ENCODE measurements around the gene DSCAM. TPM values are rescaled to one million over a fixed set of nuclear protein-coding genes. Genes with fewer than 3 reads are reported as not detected.

DSCAM gene
- total and polyA plus RNA-seq, 2 donors (not counting 1 experiment from before 2014, with no cell fraction given): under 0.01 to 0.01 TPM

- Histone ChIP-seq H3K4me2 (ENCODE audit: extremely low read depth, insufficient read depth, low read length) (no peak overlapping the region), H3K4me1 (ENCODE audit: control insufficient read depth, extremely low read depth, insufficient read depth, low read length) (no peaks in the 10 kb centered on the region), H3K27ac (ENCODE audit: insufficient read depth, low read length) (no peak overlapping the region), H3K9ac (ENCODE audit: insufficient read depth, low read length) (no peak overlapping the region), H3K4me3 (replicated peaks in 1 of 4; ENCODE audit: control extremely low read depth in 1 of 4, insufficient read depth in 1 of 4, low read depth in 3 of 4, low read length in 4 of 4) (no peak overlapping the region), H3K79me2 (ENCODE audit: control insufficient read depth, insufficient read depth, low read length) (no peaks in the 10 kb centered on the region), H4K20me1 (ENCODE audit: control insufficient read depth, extremely low read depth, insufficient read depth, low read length) (no peaks in the 10 kb centered on the region), H3K36me3 (ENCODE audit: control insufficient read depth, insufficient read depth, low read length) (no peaks in the 10 kb centered on the region), H2AFZ (ENCODE audit: low read length) (no peak overlapping the region), H3K9me3 (ENCODE audit: control insufficient read depth, insufficient read depth, low read depth, low read length) (no peaks in the 10 kb centered on the region), H3K27me3 (ENCODE audit: control insufficient read depth, insufficient read depth, low read length) (no peaks in the 10 kb centered on the region)
- TF ChIP-seq, protein P1, sequence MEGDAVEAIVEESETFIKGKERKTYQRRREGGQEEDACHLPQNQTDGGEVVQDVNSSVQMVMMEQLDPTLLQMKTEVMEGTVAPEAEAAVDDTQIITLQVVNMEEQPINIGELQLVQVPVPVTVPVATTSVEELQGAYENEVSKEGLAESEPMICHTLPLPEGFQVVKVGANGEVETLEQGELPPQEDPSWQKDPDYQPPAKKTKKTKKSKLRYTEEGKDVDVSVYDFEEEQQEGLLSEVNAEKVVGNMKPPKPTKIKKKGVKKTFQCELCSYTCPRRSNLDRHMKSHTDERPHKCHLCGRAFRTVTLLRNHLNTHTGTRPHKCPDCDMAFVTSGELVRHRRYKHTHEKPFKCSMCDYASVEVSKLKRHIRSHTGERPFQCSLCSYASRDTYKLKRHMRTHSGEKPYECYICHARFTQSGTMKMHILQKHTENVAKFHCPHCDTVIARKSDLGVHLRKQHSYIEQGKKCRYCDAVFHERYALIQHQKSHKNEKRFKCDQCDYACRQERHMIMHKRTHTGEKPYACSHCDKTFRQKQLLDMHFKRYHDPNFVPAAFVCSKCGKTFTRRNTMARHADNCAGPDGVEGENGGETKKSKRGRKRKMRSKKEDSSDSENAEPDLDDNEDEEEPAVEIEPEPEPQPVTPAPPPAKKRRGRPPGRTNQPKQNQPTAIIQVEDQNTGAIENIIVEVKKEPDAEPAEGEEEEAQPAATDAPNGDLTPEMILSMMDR (conservative IDR thresholded peaks at IDR 0.05 in 1 of 2, IDR thresholded peaks at IDR 0.05 in 1 of 2; ENCODE audit: low read depth in 1 of 2, low read length in 2 of 2): no peak
- no peak for TF ChIP-seq EZH2 (IDR thresholded peaks at IDR 0.05; ENCODE audit: low read length, missing control alignments)
- DNase-seq (ENCODE audit: low read depth in 2 of 2): no peak
Observed at GRCh38 chr21:39971956-39972355, 875.0 kb downstream of the DSCAM start.

DNA sequence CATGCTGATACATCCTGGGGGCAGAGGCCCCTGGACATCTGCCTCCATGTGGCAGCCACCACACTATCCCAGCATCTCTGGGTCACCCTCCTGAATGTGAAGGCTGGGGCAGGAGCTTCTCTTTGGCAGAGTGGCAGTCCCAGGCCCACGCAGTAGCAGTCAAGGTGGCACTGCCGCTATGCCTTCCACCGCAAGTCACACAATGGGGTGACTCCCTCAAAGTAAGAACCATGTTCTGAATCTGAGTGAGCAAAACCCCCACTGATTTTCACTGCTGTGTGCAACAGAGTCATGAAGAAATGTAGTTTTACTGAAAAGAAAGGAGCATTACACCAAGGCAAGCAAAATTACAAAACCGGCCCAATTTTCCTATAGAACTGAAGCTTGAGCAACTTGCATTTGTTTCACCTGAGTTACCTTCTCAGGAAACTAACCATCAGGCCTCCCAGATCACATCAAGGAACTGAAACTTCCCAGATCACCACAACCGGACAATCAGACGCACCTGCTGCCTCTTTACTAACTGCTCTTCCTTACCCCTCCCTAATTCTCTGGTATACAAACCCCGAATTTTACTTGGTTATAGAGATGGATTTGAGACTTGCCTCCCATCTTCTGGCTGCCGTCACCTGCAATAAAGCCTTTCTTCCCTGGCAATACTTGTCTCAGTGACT lies 877.1 kb downstream of the DSCAM start:
- Histone ChIP-seq H3K27ac (ENCODE audit: insufficient read depth, low read length) (no peak overlapping the region), H3K27me3 (ENCODE audit: control insufficient read depth, insufficient read depth, low read length) (no peaks in the 10 kb centered on the region), H3K9me3 (ENCODE audit: control insufficient read depth, insufficient read depth, low read depth, low read length) (no peaks in the 10 kb centered on the region), H3K36me3 (ENCODE audit: control insufficient read depth, insufficient read depth, low read length) (no peaks in the 10 kb centered on the region), H2AFZ (ENCODE audit: low read length) (no peak overlapping the region), H3K4me2 (ENCODE audit: extremely low read depth, insufficient read depth, low read length) (no peak overlapping the region), H3K4me3 (replicated peaks in 1 of 4; ENCODE audit: control extremely low read depth in 1 of 4, insufficient read depth in 1 of 4, low read depth in 3 of 4, low read length in 4 of 4) (no peak overlapping the region), H3K79me2 (ENCODE audit: control insufficient read depth, insufficient read depth, low read length) (no peaks in the 10 kb centered on the region), H4K20me1 (ENCODE audit: control insufficient read depth, extremely low read depth, insufficient read depth, low read length) (no peaks in the 10 kb centered on the region), H3K9ac (ENCODE audit: insufficient read depth, low read length) (no peak overlapping the region), H3K4me1 (ENCODE audit: control insufficient read depth, extremely low read depth, insufficient read depth, low read length) (no peaks in the 10 kb centered on the region)
- no peak for DNase-seq (ENCODE audit: low read depth in 2 of 2)
- TF ChIP-seq EZH2 (IDR thresholded peaks at IDR 0.05; ENCODE audit: low read length, missing control alignments): no peak
- TF ChIP-seq, protein P1 (conservative IDR thresholded peaks at IDR 0.05 in 1 of 2, IDR thresholded peaks at IDR 0.05 in 1 of 2; ENCODE audit: low read depth in 1 of 2, low read length in 2 of 2): no peak

DNA sequence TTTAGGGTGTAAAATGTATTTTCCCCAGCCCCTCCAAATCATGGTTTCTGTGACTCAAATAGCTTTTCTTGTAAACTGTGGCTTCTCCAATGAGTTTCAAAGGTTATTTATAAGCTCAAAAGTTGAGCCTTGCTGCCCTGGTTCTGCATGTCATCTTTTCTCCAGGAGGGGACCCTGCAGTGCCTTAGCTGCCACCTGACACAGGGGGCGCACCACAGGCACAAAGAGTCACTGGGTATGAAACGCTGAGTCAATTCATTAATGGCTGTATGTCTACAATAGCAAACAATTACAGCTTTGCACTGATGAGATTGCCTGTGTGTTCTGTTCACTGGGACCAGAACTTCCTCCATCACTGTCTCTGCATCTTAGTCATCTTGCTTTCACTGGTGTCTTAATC lies 878.9 kb downstream of the DSCAM start:
- Histone ChIP-seq H3K27ac (ENCODE audit: insufficient read depth, low read length) (no peak overlapping the region), H3K4me3 (replicated peaks in 1 of 4; ENCODE audit: control extremely low read depth in 1 of 4, insufficient read depth in 1 of 4, low read depth in 3 of 4, low read length in 4 of 4) (no peak overlapping the region), H3K4me2 (ENCODE audit: extremely low read depth, insufficient read depth, low read length) (no peak overlapping the region), H3K9ac (ENCODE audit: insufficient read depth, low read length) (no peak overlapping the region), H4K20me1 (ENCODE audit: control insufficient read depth, extremely low read depth, insufficient read depth, low read length) (no peaks in the 10 kb centered on the region), H3K4me1 (ENCODE audit: control insufficient read depth, extremely low read depth, insufficient read depth, low read length) (no peaks in the 10 kb centered on the region), H3K36me3 (ENCODE audit: control insufficient read depth, insufficient read depth, low read length) (no peaks in the 10 kb centered on the region), H3K27me3 (ENCODE audit: control insufficient read depth, insufficient read depth, low read length) (no peaks in the 10 kb centered on the region), H3K9me3 (ENCODE audit: control insufficient read depth, insufficient read depth, low read depth, low read length) (no peaks in the 10 kb centered on the region), H2AFZ (ENCODE audit: low read length) (no peak overlapping the region), H3K79me2 (ENCODE audit: control insufficient read depth, insufficient read depth, low read length) (no peaks in the 10 kb centered on the region)
- TF ChIP-seq, protein P1 (conservative IDR thresholded peaks at IDR 0.05 in 1 of 2, IDR thresholded peaks at IDR 0.05 in 1 of 2; ENCODE audit: low read depth in 1 of 2, low read length in 2 of 2): no peak
- TF ChIP-seq EZH2 (IDR thresholded peaks at IDR 0.05; ENCODE audit: low read length, missing control alignments): no peak
- no peak for DNase-seq (ENCODE audit: low read depth in 2 of 2)
